Measurements from ENCODE around the gene KPNA6.
"Not testable (repeated sequence)": the region's sequence is repeated elsewhere in the genome, so short reads cannot be mapped to it uniquely, and the experiment has no call there.

Gene KPNA6

GRCh38 chr1:32107742-32108661 lies at the start of gene KPNA6:
Gene KPNA6 (plus strand): TSS chr1:32108056. CDS start chr1:32108131, 75 bp downstream.
- H3K4me3 ChIP-seq (ENCODE audit: low read depth, low read length), result peak within 1 kb of the TSS; percentile 99
- TF ChIP-seq CTCF (IDR thresholded peaks at IDR 0.05; ENCODE audit: low read depth, low read length), result no peak

- TF ChIP-seq CTCF (IDR thresholded peaks at IDR 0.05; ENCODE audit: low read depth, low read length), result no peak
- H3K4me3 ChIP-seq (ENCODE audit: low read depth, low read length), result no peak overlapping the region
These were observed 46.9 kb upstream of the KPNA6 start for GRCh38 chr1:32060914-32061313.

GRCh38 chr1:32062867-32063230 lies 45.0 kb upstream of the KPNA6 start:
- no peak for TF ChIP-seq CTCF (IDR thresholded peaks at IDR 0.05; ENCODE audit: low read depth, low read length)
- peak overlapping the region; percentile 22; the same call in 1 of the 2 replicates for H3K4me3 ChIP-seq (ENCODE audit: low read depth, low read length)

- peak; percentile 42; the same call in 1 of the 2 replicates for TF ChIP-seq CTCF (IDR thresholded peaks at IDR 0.05; ENCODE audit: low read depth, low read length)
- H3K4me3 ChIP-seq (ENCODE audit: low read depth, low read length), result no peak overlapping the region
These were observed 44.6 kb upstream of the KPNA6 start for GRCh38 chr1:32063261-32063681.

- not testable (repeated sequence) for H3K4me3 ChIP-seq (ENCODE audit: low read depth, low read length)
These were observed 42.0 kb upstream of the KPNA6 start for GRCh38 chr1:32065613-32066488.

GRCh38 chr1:32066489-32066873 lies 41.4 kb upstream of the KPNA6 start:
- no peak for TF ChIP-seq CTCF (IDR thresholded peaks at IDR 0.05; ENCODE audit: low read depth, low read length)
- no peak overlapping the region for H3K4me3 ChIP-seq (ENCODE audit: low read depth, low read length)

- TF ChIP-seq CTCF (IDR thresholded peaks at IDR 0.05; ENCODE audit: low read depth, low read length), result no peak
- no peak overlapping the region for H3K4me3 ChIP-seq (ENCODE audit: low read depth, low read length)
These were observed 38.8 kb upstream of the KPNA6 start for GRCh38 chr1:32068957-32069588.

Data from WI38 (cell line).